Neural progenitor cell (in vitro differentiated cells): Measurements from ENCODE around the gene KCNK10.

Experiments
- CTCF ChIP-seq: fragments of 200-600 bp; sonication (generic); IDR thresholded peaks from 2 replicates; pipeline ENCODE4 v1.5.1; 2017; ENCODE audit warnings: antibody characterized with exemption, mild to moderate bottlenecking
- EZH2 ChIP-seq: fragments of 200-600 bp; sonication (generic); IDR thresholded peaks from 2 replicates; pipeline ENCODE4 v1.6.1; 2017; ENCODE audit warnings: antibody characterized with exemption, mild to moderate bottlenecking, moderate library complexity
- EZH2phosphoT487 ChIP-seq: fragments of 200-600 bp; sonication (generic); IDR thresholded peaks from 2 replicates; pipeline ENCODE4 v1.6.1; 2017; ENCODE audit warnings: antibody characterized with exemption

GRCh38 chr14:88352698-88353097 lies 29.6 kb upstream of the KCNK10 start:
- TF ChIP-seq CTCF (no peak), EZH2 (no peak), EZH2phosphoT487 (no peak)
